ENCODE measurements around the gene CDV3.

CDV3 gene

GRCh38 chr3:133570139-133570936, 3.1 kb upstream of the CDV3 start:
- DNase-seq (ENCODE audit: low spot score) = no peak
- TF ChIP-seq CTCF (IDR thresholded peaks at IDR 0.05; ENCODE audit: extremely low read depth, missing control alignments) = no peak

- no peak for TF ChIP-seq CTCF (IDR thresholded peaks at IDR 0.05; ENCODE audit: extremely low read depth, missing control alignments)
Measured at GRCh38 chr3:133570937-133571320, 2.6 kb upstream of the CDV3 start.

GRCh38 chr3:133572158-133573053, 1.1 kb upstream of the CDV3 start:
- DNase-seq (ENCODE audit: low spot score) = peak; percentile 59
- TF ChIP-seq CTCF (IDR thresholded peaks at IDR 0.05; ENCODE audit: extremely low read depth, missing control alignments) = no peak

More at GRCh38 chr3:133570937-133571320, 2.6 kb upstream of the CDV3 start:
- no peak for DNase-seq (ENCODE audit: low spot score)

GRCh38 chr3:133573054-133573628, 345 bp upstream of the CDV3 start:
- TF ChIP-seq CTCF (IDR thresholded peaks at IDR 0.05; ENCODE audit: extremely low read depth, missing control alignments) = no peak
- peak; percentile 94 for DNase-seq (ENCODE audit: low spot score)

GRCh38 chr3:133574260-133574881, 885 bp downstream of the CDV3 start:
- no peak for TF ChIP-seq CTCF (IDR thresholded peaks at IDR 0.05; ENCODE audit: extremely low read depth, missing control alignments)

GRCh38 chr3:133575086-133575485, 1.6 kb downstream of the CDV3 start:
- no peak for DNase-seq (ENCODE audit: low spot score)
- no peak for TF ChIP-seq CTCF (IDR thresholded peaks at IDR 0.05; ENCODE audit: extremely low read depth, missing control alignments)

More at GRCh38 chr3:133574260-133574881, 885 bp downstream of the CDV3 start:
- peak; percentile 75 for DNase-seq (ENCODE audit: low spot score)
